GM21529 (cell line): ENCODE measurements around the gene STMND1.
"Not testable (repeated sequence)": the region's sequence is repeated elsewhere in the genome, so short reads cannot be mapped to it uniquely, and the experiment has no call there.

ENCODE experiments used
- ATAC-seq: cut with Tn5 transposase; IDR thresholded peaks from one replicate; pipeline ENCODE4 v1.9.1; 2021; ENCODE audit not compliant: unreplicated experiment

Gene STMND1

GRCh38 chr6:17101422-17102257 is at the start of gene STMND1:
Gene STMND1, plus strand, starts transcription at chr6:17102050. Its CDS starts 208 bp downstream, at chr6:17102258.
- no peak for ATAC-seq

DNA sequence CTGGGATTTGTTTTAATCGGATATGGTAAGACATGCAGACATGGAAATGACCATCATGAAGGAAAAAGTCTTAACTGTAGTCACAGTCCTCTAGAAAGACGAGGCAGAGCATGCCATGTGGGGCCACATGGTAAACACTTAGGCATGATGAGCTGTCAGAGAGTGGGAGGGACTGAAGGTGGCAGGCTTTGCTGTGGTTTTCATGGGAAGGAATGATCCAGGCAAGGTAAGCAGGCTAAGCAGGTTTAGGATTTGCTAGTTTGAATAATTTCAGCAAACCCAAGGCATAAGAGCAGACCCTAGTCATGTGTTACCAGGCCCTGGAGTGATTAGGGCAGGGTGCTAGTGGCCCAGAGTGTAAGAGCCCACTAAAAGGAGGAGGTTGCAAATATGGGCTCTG is 47.2 kb upstream of the STMND1 start:
- ATAC-seq: no peak

DNA sequence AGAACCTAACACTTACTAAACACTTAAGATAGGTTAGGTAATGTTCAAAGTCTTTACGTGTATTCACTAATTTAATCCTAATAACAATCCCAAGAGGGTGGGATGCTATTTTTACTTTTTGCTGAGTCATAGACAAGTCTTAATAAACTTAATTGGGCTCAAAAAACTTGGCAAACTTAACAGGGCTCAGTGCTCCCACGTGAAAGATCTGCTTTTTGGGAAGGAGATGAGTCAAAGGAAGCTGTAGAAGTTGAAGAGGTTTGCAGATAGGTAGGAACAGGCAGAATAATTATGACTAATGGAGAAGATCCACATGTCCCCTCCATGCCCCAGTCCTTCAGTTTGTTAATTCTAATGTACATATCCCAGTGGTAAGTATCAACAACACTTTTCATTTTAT is 44.5 kb upstream of the STMND1 start:
- ATAC-seq: no peak

GRCh38 chr6:17058550-17058949 is 43.3 kb upstream of the STMND1 start:
- no peak for ATAC-seq

- no peak for ATAC-seq
Measured at GRCh38 chr6:17059022-17059421, 42.8 kb upstream of the STMND1 start.

- ATAC-seq: no peak
Measured at GRCh38 chr6:17059850-17060249, 42.0 kb upstream of the STMND1 start.

DNA sequence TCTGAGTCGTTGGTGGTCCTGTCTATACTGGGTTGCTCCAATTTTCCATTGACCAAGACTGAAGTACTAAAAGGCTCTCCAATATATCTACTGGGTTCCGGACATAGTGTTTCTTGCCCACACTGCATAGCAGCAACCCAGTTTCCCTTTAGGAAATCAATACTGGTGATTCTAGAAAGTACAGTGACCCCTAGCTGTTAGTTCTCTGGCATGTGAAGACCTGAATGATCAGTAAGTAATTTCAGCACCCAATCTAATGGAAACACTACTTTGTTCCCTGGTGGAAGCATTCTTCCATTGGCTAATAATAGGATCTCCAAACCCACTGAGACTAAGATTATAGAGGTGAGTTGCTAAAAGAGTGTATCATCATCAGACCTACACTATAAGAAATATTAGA is 40.8 kb upstream of the STMND1 start:
- no peak for ATAC-seq

DNA sequence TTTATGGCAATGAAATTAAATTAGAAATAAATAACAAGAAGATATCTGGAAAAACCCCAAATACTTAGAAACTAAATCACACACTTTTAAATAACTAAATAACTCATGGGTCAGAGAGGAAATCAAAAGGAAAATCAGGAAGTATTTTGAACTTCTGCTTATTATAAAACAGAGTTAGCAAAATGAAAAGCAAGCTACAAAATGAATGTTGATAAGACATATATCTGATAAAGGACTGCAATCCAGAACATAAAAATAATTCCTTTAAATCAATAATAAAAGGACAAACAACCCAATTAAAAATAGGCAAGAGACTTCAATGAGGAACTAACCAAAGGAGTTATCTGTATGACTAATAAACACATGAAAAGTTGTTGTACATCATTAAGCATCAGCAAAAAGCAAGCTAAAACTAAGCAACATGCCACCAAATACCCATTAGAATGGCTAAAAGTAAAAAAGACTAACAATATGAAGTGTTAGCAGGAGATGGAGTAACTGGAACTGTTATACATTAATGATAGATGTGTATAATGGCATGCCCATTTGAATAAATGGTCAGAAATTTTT is 38.9 kb upstream of the STMND1 start:
- no peak for ATAC-seq

DNA sequence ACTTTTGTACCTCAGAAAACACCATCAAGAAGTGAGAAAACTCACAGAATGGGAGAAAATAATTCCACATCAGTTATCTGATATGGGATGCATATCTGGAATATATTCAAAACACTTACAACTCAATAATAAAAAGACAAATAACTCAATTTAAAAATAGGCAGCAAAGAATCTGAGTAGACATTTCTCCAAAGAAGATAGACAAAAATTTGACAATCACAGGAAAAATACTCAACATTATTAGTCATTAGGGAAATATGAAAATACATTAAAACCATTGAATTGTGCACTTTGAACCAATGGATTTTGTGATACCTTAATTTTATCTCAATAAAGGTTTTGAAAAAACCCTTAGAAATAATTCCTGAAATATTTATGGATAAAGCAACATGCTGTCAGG is 36.9 kb upstream of the STMND1 start:
- no peak for ATAC-seq

DNA sequence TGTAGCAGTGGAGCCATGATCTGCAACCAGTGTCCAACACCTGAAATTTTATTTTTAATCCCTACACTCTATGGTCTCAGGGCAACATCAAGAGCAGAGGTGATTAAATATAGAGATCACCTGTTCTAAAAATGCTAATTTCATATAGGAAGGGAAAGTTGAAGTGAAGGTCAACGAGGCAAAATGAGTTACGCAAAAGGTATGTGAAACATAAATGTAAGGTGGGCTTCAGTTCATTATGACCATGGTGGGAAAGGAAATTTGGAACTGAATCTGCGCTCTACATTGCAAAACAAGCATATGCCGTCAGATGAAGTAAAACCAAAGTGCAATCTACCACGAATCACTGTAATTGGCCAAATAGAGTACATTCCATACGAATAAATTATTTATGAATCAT is 35.2 kb upstream of the STMND1 start:
- ATAC-seq: no peak

DNA sequence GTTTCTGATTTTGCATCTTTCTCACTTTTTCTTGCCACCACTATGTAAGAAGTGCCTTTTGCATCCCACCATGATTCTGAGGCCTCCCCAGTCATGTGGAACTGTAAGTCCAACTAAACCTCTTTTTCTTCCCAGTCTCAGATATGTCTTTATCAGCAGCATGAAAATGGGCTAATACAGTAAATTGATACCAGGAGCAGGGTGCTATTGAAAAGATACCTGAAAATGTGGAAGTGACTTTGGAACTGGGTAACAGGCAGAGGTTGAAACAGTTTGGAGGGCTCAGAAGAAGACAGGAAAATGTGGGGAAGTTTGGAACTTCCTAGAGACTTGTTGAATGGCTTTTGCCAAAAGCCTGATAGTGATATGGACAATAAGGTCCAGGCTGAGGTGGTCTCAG is 32.9 kb upstream of the STMND1 start:
- ATAC-seq: not testable (repeated sequence)

DNA sequence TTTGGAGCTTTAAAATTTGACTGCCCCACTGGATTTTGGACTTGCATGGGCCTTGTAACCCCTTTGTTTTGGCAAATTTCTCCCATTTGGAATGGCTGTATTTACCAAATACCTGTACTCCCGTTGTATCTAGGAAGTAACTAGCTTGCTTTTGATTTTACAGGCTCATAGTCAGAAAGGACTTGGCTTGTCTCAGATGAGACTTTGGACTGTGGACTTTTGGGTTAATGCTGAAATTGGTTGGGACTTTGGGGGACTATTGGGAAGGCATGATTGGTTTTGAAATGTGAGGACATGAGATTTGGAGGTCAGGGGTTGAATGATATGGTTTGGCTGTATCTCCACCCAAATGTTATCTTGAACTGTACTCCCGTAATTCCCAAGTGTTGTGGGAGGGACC is 31.4 kb upstream of the STMND1 start:
- not testable (repeated sequence) for ATAC-seq

DNA sequence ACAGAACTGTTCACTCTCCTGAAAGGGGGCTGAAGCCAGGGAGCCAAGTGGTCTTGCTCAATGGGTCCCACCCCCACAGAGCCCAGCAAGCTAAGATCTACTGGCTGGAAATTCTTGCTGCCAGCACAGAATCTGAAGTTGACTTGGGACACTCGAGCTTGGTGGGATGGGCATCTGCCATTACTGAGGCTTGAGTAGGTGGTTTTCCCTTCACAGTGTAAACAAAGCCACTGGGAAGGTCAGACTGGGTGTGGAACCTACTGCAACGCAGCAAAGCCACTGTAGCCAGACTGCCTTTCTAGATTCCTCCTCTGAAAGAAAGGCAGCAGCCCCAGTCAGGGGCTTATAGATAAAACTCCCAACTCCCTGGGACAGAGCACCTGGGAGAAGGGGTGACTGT is 28.3 kb upstream of the STMND1 start:
- ATAC-seq: not testable (repeated sequence)

- ATAC-seq: no peak
Measured at GRCh38 chr6:17081273-17081672, 20.6 kb upstream of the STMND1 start.

GRCh38 chr6:17081860-17082508 is 19.9 kb upstream of the STMND1 start:
- ATAC-seq: no peak

GRCh38 chr6:17083397-17083796 is 18.5 kb upstream of the STMND1 start:
- no peak for ATAC-seq

DNA sequence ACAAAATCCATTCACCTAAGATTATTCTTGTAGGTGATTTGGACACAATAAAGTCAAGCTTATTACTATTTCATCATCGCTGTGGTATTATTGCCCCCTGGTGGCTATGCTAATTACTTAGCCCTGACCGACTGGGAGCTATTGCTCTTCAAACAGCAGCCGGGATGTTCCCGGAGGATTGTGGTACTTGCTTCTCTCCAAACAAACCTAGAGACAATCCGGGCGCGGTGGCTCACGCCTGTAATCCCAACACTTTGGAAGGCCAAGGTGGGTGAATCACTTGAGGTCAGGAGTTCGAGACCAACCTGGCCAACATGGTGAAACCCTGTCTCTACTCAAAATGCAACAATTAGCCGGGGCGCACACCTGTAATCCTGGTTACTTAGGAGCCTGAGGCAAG is 15.4 kb upstream of the STMND1 start:
- no peak for ATAC-seq

- no peak for ATAC-seq
Measured at GRCh38 chr6:17088091-17088611, 13.7 kb upstream of the STMND1 start.

GRCh38 chr6:17091122-17091521 is 10.7 kb upstream of the STMND1 start:
- no peak for ATAC-seq

DNA sequence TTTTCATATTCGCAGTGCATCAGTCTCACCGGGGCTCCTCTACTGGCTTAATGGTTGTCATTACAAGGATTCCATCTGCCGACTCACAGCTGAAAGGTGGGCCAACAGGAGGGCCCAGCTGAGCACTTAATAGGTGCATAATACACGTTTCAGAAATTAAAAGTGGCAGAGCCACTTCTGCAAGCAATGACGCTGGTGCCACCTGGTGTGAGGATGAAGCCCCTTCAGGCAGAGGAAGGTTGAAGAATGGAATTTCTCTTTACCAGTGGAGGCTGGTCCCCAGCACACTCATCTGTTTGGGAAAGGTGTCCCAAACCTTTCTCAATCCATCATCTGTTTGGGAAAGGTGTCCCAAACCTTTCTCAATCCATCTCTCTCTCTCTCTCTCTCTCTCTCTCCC is 8.2 kb upstream of the STMND1 start:
- ATAC-seq: no peak

GRCh38 chr6:17096096-17096495 is 5.8 kb upstream of the STMND1 start:
- ATAC-seq: no peak

- no peak for ATAC-seq
Measured at GRCh38 chr6:17096652-17097051, 5.2 kb upstream of the STMND1 start.
